ENCODE results near the gene CACYBP. TPM values are rescaled to one million over a fixed set of nuclear protein-coding genes. Genes with fewer than 3 reads are reported as not detected.
A peak's percentile ranks its signal among the peaks of the same experiment; 100 is the strongest.

CACYBP gene
- total and polyA plus RNA-seq, 10 donors = 32.3 to 128 (median 63.1) TPM

- Histone ChIP-seq H3K4me1 (peaks cover 0 to 11% (median 0%) of the 10 kb centered on the region in 6 donors), H3K36me3 (peaks cover 0 to 100% (median 96%) of the 10 kb centered on the region in 6 donors), H3K27ac (no peak overlapping the region), H3K27me3 (replicated peaks in 1 of 7) (no peaks in the 10 kb centered on the region), H3K4me3 (no peak overlapping the region), H3K9me3 (no peaks in the 10 kb centered on the region)
- intact Hi-C loops (cut with DNase I; ENCODE audit: low total_unique reads) = no loop called here
- no peak for DNase-seq
- WGBS, 5 donors = 50 to 100% (median 92%) methylated on average over 1 of the region's 1 CpG
- TF ChIP-seq POLR2AphosphoS5 (IDR thresholded peaks at IDR 0.05) (no peak), CTCF (IDR thresholded peaks at IDR 0.05 in 8 of 11, conservative IDR thresholded peaks at IDR 0.05 in 3 of 11) (no peak), POLR2A (IDR thresholded peaks at IDR 0.05) (no peak)
These were observed 13.7 kb downstream of the CACYBP start for GRCh38 chr1:175013445-175013844.

- Histone ChIP-seq H3K4me1 (peaks cover 0 to 20% (median 0%) of the 10 kb centered on the region in 6 donors), H3K36me3 (peaks cover 0 to 97% (median 82%) of the 10 kb centered on the region in 6 donors), H3K9me3 (no peaks in the 10 kb centered on the region), H3K4me3 (no peak overlapping the region), H3K27me3 (replicated peaks in 1 of 7) (no peaks in the 10 kb centered on the region), H3K27ac (no peak overlapping the region)
- 88 to 97% (median 94%) methylated on average over 4 of the region's 4 CpGs for WGBS, 5 donors
- intact Hi-C loops (cut with DNase I; ENCODE audit: low total_unique reads) = no loop called here
- no peak for DNase-seq
- no peak for TF ChIP-seq POLR2AphosphoS5 (IDR thresholded peaks at IDR 0.05)
- no peak for TF ChIP-seq CTCF (IDR thresholded peaks at IDR 0.05 in 8 of 11, conservative IDR thresholded peaks at IDR 0.05 in 3 of 11)
- TF ChIP-seq POLR2A (IDR thresholded peaks at IDR 0.05) = no peak
These were observed 15.5 kb downstream of the CACYBP start for GRCh38 chr1:175015243-175015642.

GRCh38 chr1:175019524-175019923, 19.8 kb downstream of the CACYBP start:
- Histone ChIP-seq H3K27ac (no peak overlapping the region), H3K4me3 (no peak overlapping the region), H3K36me3 (peaks cover 0 to 63% (median 40%) of the 10 kb centered on the region in 6 donors), H3K27me3 (replicated peaks in 1 of 7) (no peaks in the 10 kb centered on the region), H3K9me3 (no peaks in the 10 kb centered on the region), H3K4me1 (peaks cover 5 to 54% (median 18%) of the 10 kb centered on the region in 6 donors)
- intact Hi-C loops (cut with DNase I; ENCODE audit: low total_unique reads) = no loop called here
- no peak for DNase-seq
- no peak for TF ChIP-seq CTCF (IDR thresholded peaks at IDR 0.05 in 8 of 11, conservative IDR thresholded peaks at IDR 0.05 in 3 of 11)
- 86 to 93% (median 90%) methylated on average over 3 of the region's 3 CpGs for WGBS, 5 donors

- peak; percentile 98 for DNase-seq
- Histone ChIP-seq H3K27ac (peak within 1 kb of the TSS; percentile 71 to 91 (median 85)), H3K4me1 (peaks cover 5 to 50% (median 18%) of the 10 kb centered on the region in 6 donors), H3K36me3 (peaks cover 0 to 25% (median 5%) of the 10 kb centered on the region in 6 donors), H3K9me3 (no peaks in the 10 kb centered on the region), H3K27me3 (replicated peaks in 1 of 7) (no peaks in the 10 kb centered on the region), H3K4me3 (peak within 1 kb of the TSS; percentile 64 to 95 (median 72))
- intact Hi-C loops (cut with DNase I; ENCODE audit: low total_unique reads) = no loop called here
- WGBS, 5 donors = 3 to 4% (median 3%) methylated on average over 35 to 42 of the region's 42 CpGs
- TF ChIP-seq CTCF (IDR thresholded peaks at IDR 0.05 in 8 of 11, conservative IDR thresholded peaks at IDR 0.05 in 3 of 11) (peak in 5 of 11 experiments; percentile 4 to 36 (median 18)), POLR2AphosphoS5 (IDR thresholded peaks at IDR 0.05) (peak; percentile 90 to 95 (median 91)), POLR2A (IDR thresholded peaks at IDR 0.05) (peak; percentile 3 to 27 (median 24))
These were observed 23.5 kb downstream of the CACYBP start, which contains the start of gene MRPS14 for GRCh38 chr1:175023043-175023921. TSS of gene MRPS14 (minus strand) at chr1:175023425. CDS start at chr1:175023408, 17 bp downstream.

Measured in spleen (tissue), 11 donors.